ENCODE results near the gene SLC35F5. TPM values are rescaled to one million over a fixed set of nuclear protein-coding genes. Genes with fewer than 3 reads are reported as not detected.

SLC35F5 gene
- polyA plus RNA-seq, 1 experiment, result 91.0 TPM

GRCh38 chr2:113767811-113768460 is 11.5 kb upstream of the SLC35F5 start:
- DNase-seq (ENCODE audit: low read depth, low spot score), result no peak
- CTCF ChIA-PET, result no interaction called here
- Histone ChIP-seq H3K27me3 (ENCODE audit: control insufficient read depth, insufficient read depth, low read length) (no peaks in the 10 kb centered on the region), H3K27ac (ENCODE audit: low read depth, low read length) (no peak overlapping the region), H3K9me3 (ENCODE audit: control insufficient read depth, insufficient read depth, low read length) (peaks cover 7% of the 10 kb centered on the region), H3K4me3 (ENCODE audit: low read depth, low read length) (no peak overlapping the region)
- POLR2A ChIA-PET, result no interaction called here
- TF ChIP-seq CTCF (IDR thresholded peaks at IDR 0.05; ENCODE audit: low read depth, low read length), result peak; percentile 11; the same call in 1 of the 2 replicates

- H3K9me3 ChIP-seq (ENCODE audit: control insufficient read depth, insufficient read depth, low read length), result peaks cover 7% of the 10 kb centered on the region
- ChIA-PET POLR2A (no interaction called here), CTCF (no interaction called here)
- TF ChIP-seq CTCF (IDR thresholded peaks at IDR 0.05; ENCODE audit: low read depth, low read length), result no peak
- H3K4me3 ChIP-seq (ENCODE audit: low read depth, low read length), result no peak overlapping the region
- no peak overlapping the region for H3K27ac ChIP-seq (ENCODE audit: low read depth, low read length)
- no peaks in the 10 kb centered on the region for H3K27me3 ChIP-seq (ENCODE audit: control insufficient read depth, insufficient read depth, low read length)
- DNase-seq (ENCODE audit: low read depth, low spot score), result no peak
Measured at GRCh38 chr2:113765276-113765675, 8.8 kb upstream of the SLC35F5 start.

- Histone ChIP-seq H3K27me3 (ENCODE audit: control insufficient read depth, insufficient read depth, low read length) (no peaks in the 10 kb centered on the region), H3K9me3 (ENCODE audit: control insufficient read depth, insufficient read depth, low read length) (peaks cover 7% of the 10 kb centered on the region), H3K4me3 (ENCODE audit: low read depth, low read length) (no peak overlapping the region), H3K27ac (ENCODE audit: low read depth, low read length) (no peak overlapping the region)
- CTCF ChIA-PET, result interaction anchor here (0.5 kb wide), 1 partner anchor 43 kb away, joined by 4 read pairs; no protein-coding TSS in a partner anchor
- peak; percentile 27 for DNase-seq (ENCODE audit: low read depth, low spot score)
- POLR2A ChIA-PET, result no interaction called here
- no peak for TF ChIP-seq CTCF (IDR thresholded peaks at IDR 0.05; ENCODE audit: low read depth, low read length)
Measured at GRCh38 chr2:113762377-113763118, 6.1 kb upstream of the SLC35F5 start.

- peaks cover 11% of the 10 kb centered on the region for H3K9me3 ChIP-seq (ENCODE audit: control insufficient read depth, insufficient read depth, low read length)
- POLR2A ChIA-PET, result no interaction called here
- DNase-seq (ENCODE audit: low read depth, low spot score), result no peak
- H3K4me3 ChIP-seq (ENCODE audit: low read depth, low read length), result no peak overlapping the region
- no peak for TF ChIP-seq CTCF (IDR thresholded peaks at IDR 0.05; ENCODE audit: low read depth, low read length)
- no peak overlapping the region for H3K27ac ChIP-seq (ENCODE audit: low read depth, low read length)
- CTCF ChIA-PET, result no interaction called here
- H3K27me3 ChIP-seq (ENCODE audit: control insufficient read depth, insufficient read depth, low read length), result no peaks in the 10 kb centered on the region
Measured at GRCh38 chr2:113760400-113760799, 4.0 kb upstream of the SLC35F5 start.

- TF ChIP-seq CTCF (IDR thresholded peaks at IDR 0.05; ENCODE audit: low read depth, low read length), result no peak
- peak overlapping the region; percentile 96 for H3K27ac ChIP-seq (ENCODE audit: low read depth, low read length)
- CTCF ChIA-PET, result no interaction called here
- POLR2A ChIA-PET, result interaction anchor here (0.6 to 1.8 kb wide), 7 partner anchors 36 to 140 kb away, joined by 3 to 23 read pairs (median 6); partner anchors contain the start of gene ACTR3
- no peaks in the 10 kb centered on the region for H3K27me3 ChIP-seq (ENCODE audit: control insufficient read depth, insufficient read depth, low read length)
- H3K9me3 ChIP-seq (ENCODE audit: control insufficient read depth, insufficient read depth, low read length), result peaks cover 4% of the 10 kb centered on the region; the same call in 1 of the 2 replicates
- peak overlapping the region; percentile 98 for H3K4me3 ChIP-seq (ENCODE audit: low read depth, low read length)
- DNase-seq (ENCODE audit: low read depth, low spot score), result no peak
Measured at GRCh38 chr2:113757138-113757657, 756 bp upstream of the SLC35F5 start.
